Activated B cell treated with CpG ODN at 0.5 μM for 24 hours (primary cell): ENCODE measurements around the gene PALLD. TPM values are rescaled to one million over a fixed set of nuclear protein-coding genes. Genes with fewer than 3 reads are reported as not detected.

ENCODE experiments used
- ATAC-seq: fragments of 200-7000 bp; cut with Tn5 transposase; one replicate; pipeline ENCODE4 v1.10.0; 2021; ENCODE audit warnings: low read depth, mild to moderate bottlenecking, moderate library complexity
- CTCF ChIA-PET: fragments of 350-600 bp; sonication (Branson Sonifier 250); formaldehyde crosslinking; loops from one replicate; lab custom pipeline; 2021; ENCODE audit warnings: antibody characterized with exemption; lab: Charles Lee
- POLR2A ChIA-PET: fragments of 350-600 bp; sonication (Branson Sonifier 250); formaldehyde crosslinking; loops from one replicate; lab custom pipeline; 2021; ENCODE audit warnings: antibody characterized with exemption; lab: Charles Lee
- DNase-seq: peaks from one replicate; pipeline ENCODE4 v3.0.0; 2022
- H3K27ac Mint-ChIP-seq: one replicate; pipeline ENCODE4 v1.8.0; 2020; ENCODE audit warnings: mixed read lengths
- H3K27me3 Mint-ChIP-seq: one replicate; pipeline ENCODE4 v1.8.0; 2021; ENCODE audit warnings: mixed read lengths
- H3K36me3 Mint-ChIP-seq: one replicate; pipeline ENCODE4 v1.8.0; 2021; ENCODE audit warnings: low read depth, mixed read lengths
- H3K4me1 Mint-ChIP-seq: one replicate; pipeline ENCODE4 v1.8.0; 2021; ENCODE audit warnings: mixed read lengths
- H3K4me3 Mint-ChIP-seq: one replicate; pipeline ENCODE4 v1.8.0; 2020; ENCODE audit warnings: mild to moderate bottlenecking, mixed read lengths
- H3K9me3 Mint-ChIP-seq: one replicate; pipeline ENCODE4 v1.8.0; 2020; ENCODE audit warnings: mixed read lengths
- intact Hi-C: fragments of 100-400 bp; cut with micrococcal nuclease; formaldehyde crosslinking; loops from one replicate; pipeline ENCODE4 v1.15.1; 2024
- total RNA-seq: library from RNA; stranded (reverse); gene quantifications from 2 replicates; pipeline ENCODE4 v1.2.3, GENCODE V29; 2022
- TF ChIP-seq, protein P1 (sequence below): fragments of 200-600 bp; IDR thresholded peaks from one replicate; pipeline ENCODE4 v1.8.0; 2022; ENCODE audit warnings: antibody characterized with exemption, mild to moderate bottlenecking

PALLD gene
- total RNA-seq, 1 donor from 2014 or later = 0.44 TPM

- no peak for DNase-seq
- POLR2A ChIA-PET = no interaction called here
- H3K9me3 Mint-ChIP-seq = no peaks in the 10 kb centered on the region
- TF ChIP-seq, protein P1, sequence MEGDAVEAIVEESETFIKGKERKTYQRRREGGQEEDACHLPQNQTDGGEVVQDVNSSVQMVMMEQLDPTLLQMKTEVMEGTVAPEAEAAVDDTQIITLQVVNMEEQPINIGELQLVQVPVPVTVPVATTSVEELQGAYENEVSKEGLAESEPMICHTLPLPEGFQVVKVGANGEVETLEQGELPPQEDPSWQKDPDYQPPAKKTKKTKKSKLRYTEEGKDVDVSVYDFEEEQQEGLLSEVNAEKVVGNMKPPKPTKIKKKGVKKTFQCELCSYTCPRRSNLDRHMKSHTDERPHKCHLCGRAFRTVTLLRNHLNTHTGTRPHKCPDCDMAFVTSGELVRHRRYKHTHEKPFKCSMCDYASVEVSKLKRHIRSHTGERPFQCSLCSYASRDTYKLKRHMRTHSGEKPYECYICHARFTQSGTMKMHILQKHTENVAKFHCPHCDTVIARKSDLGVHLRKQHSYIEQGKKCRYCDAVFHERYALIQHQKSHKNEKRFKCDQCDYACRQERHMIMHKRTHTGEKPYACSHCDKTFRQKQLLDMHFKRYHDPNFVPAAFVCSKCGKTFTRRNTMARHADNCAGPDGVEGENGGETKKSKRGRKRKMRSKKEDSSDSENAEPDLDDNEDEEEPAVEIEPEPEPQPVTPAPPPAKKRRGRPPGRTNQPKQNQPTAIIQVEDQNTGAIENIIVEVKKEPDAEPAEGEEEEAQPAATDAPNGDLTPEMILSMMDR = no peak
- peaks cover 5% of the 10 kb centered on the region for H3K27me3 Mint-ChIP-seq
- H3K27ac Mint-ChIP-seq = no peak overlapping the region
- no peaks in the 10 kb centered on the region for H3K36me3 Mint-ChIP-seq
- H3K4me3 Mint-ChIP-seq = no peak overlapping the region
- H3K4me1 Mint-ChIP-seq = no peaks in the 10 kb centered on the region
- no peak for ATAC-seq
- intact Hi-C loops = no loop called here
- CTCF ChIA-PET = no interaction called here
These were observed 367.1 kb downstream of the PALLD start for GRCh38 chr4:168863719-168864647.

DNA sequence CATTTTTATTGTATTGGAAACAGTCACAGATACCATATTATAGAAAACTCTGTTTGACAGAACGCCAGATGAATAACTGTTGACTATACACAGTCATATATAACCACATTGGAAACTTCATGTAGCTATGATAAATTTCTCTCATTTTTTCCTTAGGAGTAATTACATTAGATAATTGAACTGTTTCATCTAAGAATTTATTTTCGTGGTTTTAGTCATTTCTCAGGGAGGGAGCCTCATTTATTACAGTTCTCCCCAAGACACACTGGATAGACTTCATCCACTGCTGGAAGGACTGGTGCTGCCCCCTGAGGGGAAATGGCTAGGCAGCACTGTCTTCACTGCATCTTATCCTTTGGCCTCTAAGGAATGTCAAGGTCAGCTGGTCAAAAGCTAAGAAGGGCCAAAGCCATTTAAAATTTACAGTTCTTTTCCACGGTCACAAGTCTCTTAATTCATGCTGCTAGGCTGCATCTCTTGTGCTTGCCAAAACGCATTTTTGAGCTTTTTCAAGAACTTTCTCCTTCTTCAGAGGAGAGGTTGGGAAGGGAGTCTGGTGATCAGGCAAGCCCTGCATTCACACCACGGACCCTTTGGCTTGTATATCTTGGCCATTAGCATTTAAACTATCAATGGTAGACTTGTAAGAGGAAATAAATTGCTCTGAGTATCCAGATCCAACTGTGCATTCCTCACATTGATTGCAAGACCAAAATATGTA lies 368.1 kb downstream of the PALLD start:
- CTCF ChIA-PET = no interaction called here

DNA sequence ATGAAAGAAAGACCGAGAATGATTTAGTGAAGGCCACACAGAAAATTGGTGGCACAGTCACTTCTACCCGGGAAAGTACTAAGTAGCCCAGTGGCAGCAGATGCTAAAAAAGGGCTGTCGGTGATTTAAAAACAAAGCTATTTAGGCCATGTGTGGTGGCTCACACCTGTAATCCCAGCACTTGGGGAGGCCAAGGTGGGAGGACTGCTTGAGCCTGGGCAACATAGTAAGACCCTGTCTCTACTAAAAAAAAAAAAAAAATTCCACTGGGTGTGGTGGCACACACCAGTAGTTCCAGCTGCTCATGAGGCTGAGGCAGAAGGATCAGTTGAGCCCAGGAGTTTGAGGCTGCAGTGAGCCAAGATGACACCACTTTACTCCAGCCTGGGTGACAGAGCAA lies 369.0 kb downstream of the PALLD start:
- Mint-ChIP-seq H3K36me3 (no peaks in the 10 kb centered on the region), H3K4me1 (no peaks in the 10 kb centered on the region), H3K4me3 (no peak overlapping the region), H3K9me3 (no peaks in the 10 kb centered on the region), H3K27ac (no peak overlapping the region), H3K27me3 (peaks cover 2% of the 10 kb centered on the region)
- TF ChIP-seq, protein P1 = no peak
- ATAC-seq = no peak
- intact Hi-C loops = no loop called here
- CTCF ChIA-PET = no interaction called here
- no peak for DNase-seq
- POLR2A ChIA-PET = no interaction called here

More for the DNA sequence above, 368.1 kb downstream of the PALLD start:
- Mint-ChIP-seq H3K27ac (no peak overlapping the region), H3K36me3 (no peaks in the 10 kb centered on the region), H3K9me3 (no peaks in the 10 kb centered on the region), H3K27me3 (peaks cover 4% of the 10 kb centered on the region), H3K4me1 (no peaks in the 10 kb centered on the region), H3K4me3 (no peak overlapping the region)
- POLR2A ChIA-PET = no interaction called here
- TF ChIP-seq, protein P1 = no peak
- DNase-seq = no peak
- no peak for ATAC-seq
- intact Hi-C loops = no loop called here

DNA sequence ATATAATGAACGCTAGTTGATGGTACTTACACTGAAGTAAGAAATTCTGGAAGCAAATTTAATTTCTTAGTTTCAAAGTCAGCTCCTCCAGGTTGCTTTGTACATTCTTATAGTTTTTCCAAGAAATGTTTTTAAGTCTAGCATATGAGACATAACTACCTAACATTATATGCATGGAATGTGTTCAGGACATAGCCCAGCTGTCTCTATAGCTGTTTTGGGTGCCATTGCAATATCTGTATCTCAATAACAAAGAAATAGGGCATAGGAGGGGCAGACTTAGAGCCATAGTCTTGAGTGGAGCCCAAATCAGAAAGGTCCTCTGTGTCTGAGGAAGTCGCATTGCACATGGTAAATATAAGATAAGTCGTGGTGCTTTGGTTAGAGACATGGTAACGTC lies 369.8 kb downstream of the PALLD start:
- POLR2A ChIA-PET = no interaction called here
- no peaks in the 10 kb centered on the region for H3K36me3 Mint-ChIP-seq
- intact Hi-C loops = no loop called here
- no peak overlapping the region for H3K27ac Mint-ChIP-seq
- TF ChIP-seq, protein P1 = no peak
- no peaks in the 10 kb centered on the region for H3K9me3 Mint-ChIP-seq
- CTCF ChIA-PET = interaction anchor here (0.6 kb wide), 1 partner anchor 227 kb away, joined by 3 read pairs; no protein-coding TSS in a partner anchor
- peaks cover 4% of the 10 kb centered on the region for H3K27me3 Mint-ChIP-seq
- no peak for ATAC-seq
- no peaks in the 10 kb centered on the region for H3K4me1 Mint-ChIP-seq
- DNase-seq = no peak
- no peak overlapping the region for H3K4me3 Mint-ChIP-seq

- no peak for DNase-seq
- Mint-ChIP-seq H3K27ac (no peak overlapping the region), H3K9me3 (no peaks in the 10 kb centered on the region), H3K36me3 (no peaks in the 10 kb centered on the region), H3K4me1 (no peaks in the 10 kb centered on the region), H3K27me3 (peaks cover 8% of the 10 kb centered on the region), H3K4me3 (no peak overlapping the region)
- TF ChIP-seq, protein P1 = no peak
- intact Hi-C loops = no loop called here
- ChIA-PET POLR2A (no interaction called here), CTCF (interaction anchor here (0.6 kb wide), 1 partner anchor 228 kb away, joined by 3 read pairs; no protein-coding TSS in a partner anchor)
- no peak for ATAC-seq
These were observed 370.3 kb downstream of the PALLD start for GRCh38 chr4:168867128-168867527.
